ENCODE measurements around the gene IMMP2L.

IMMP2L gene

GRCh38 chr7:110762546-110763225, 799.6 kb downstream of the IMMP2L start:
- Histone ChIP-seq H3K9me3 (no peaks in the 10 kb centered on the region), H3K27ac (no peak overlapping the region), H3K36me3 (no peaks in the 10 kb centered on the region), H3K27me3 (no peaks in the 10 kb centered on the region), H3K4me1 (ENCODE audit: control insufficient read depth in 1 of 2, insufficient read depth in 1 of 2, low read depth in 1 of 2, low read length in 1 of 2) (no peaks in the 10 kb centered on the region), H3K4me3 (ENCODE audit: low read depth in 1 of 2, low read length in 1 of 2) (no peak overlapping the region)
- TF ChIP-seq CTCF (IDR thresholded peaks at IDR 0.05) = no peak

GRCh38 chr7:110760341-110760740, 802.0 kb downstream of the IMMP2L start:
- Histone ChIP-seq H3K36me3 (no peaks in the 10 kb centered on the region), H3K9me3 (no peaks in the 10 kb centered on the region), H3K27me3 (no peaks in the 10 kb centered on the region), H3K4me1 (ENCODE audit: control insufficient read depth in 1 of 2, insufficient read depth in 1 of 2, low read depth in 1 of 2, low read length in 1 of 2) (no peaks in the 10 kb centered on the region), H3K27ac (no peak overlapping the region), H3K4me3 (ENCODE audit: low read depth in 1 of 2, low read length in 1 of 2) (no peak overlapping the region)
- TF ChIP-seq CTCF (IDR thresholded peaks at IDR 0.05) = no peak

GRCh38 chr7:110759069-110759468, 803.2 kb downstream of the IMMP2L start:
- Histone ChIP-seq H3K27ac (no peak overlapping the region), H3K9me3 (no peaks in the 10 kb centered on the region), H3K4me3 (ENCODE audit: low read depth in 1 of 2, low read length in 1 of 2) (no peak overlapping the region), H3K27me3 (no peaks in the 10 kb centered on the region), H3K36me3 (no peaks in the 10 kb centered on the region), H3K4me1 (ENCODE audit: control insufficient read depth in 1 of 2, insufficient read depth in 1 of 2, low read depth in 1 of 2, low read length in 1 of 2) (no peaks in the 10 kb centered on the region)
- TF ChIP-seq CTCF (IDR thresholded peaks at IDR 0.05) = no peak

- no peaks in the 10 kb centered on the region for H3K36me3 ChIP-seq
- no peak for TF ChIP-seq CTCF (IDR thresholded peaks at IDR 0.05)
- no peak overlapping the region for H3K27ac ChIP-seq
Observed at GRCh38 chr7:110754649-110755048, 807.6 kb downstream of the IMMP2L start.

GRCh38 chr7:110750931-110751605, 811.2 kb downstream of the IMMP2L start:
- Histone ChIP-seq H3K4me3 (ENCODE audit: low read depth in 1 of 2, low read length in 1 of 2) (no peak overlapping the region), H3K36me3 (no peaks in the 10 kb centered on the region), H3K27me3 (no peaks in the 10 kb centered on the region), H3K9me3 (no peaks in the 10 kb centered on the region), H3K27ac (no peak overlapping the region), H3K4me1 (ENCODE audit: control insufficient read depth in 1 of 2, insufficient read depth in 1 of 2, low read depth in 1 of 2, low read length in 1 of 2) (no peaks in the 10 kb centered on the region)
- TF ChIP-seq CTCF (IDR thresholded peaks at IDR 0.05) = no peak

More at GRCh38 chr7:110754649-110755048, 807.6 kb downstream of the IMMP2L start:
- Histone ChIP-seq H3K27me3 (no peaks in the 10 kb centered on the region), H3K4me1 (ENCODE audit: control insufficient read depth in 1 of 2, insufficient read depth in 1 of 2, low read depth in 1 of 2, low read length in 1 of 2) (no peaks in the 10 kb centered on the region), H3K4me3 (ENCODE audit: low read depth in 1 of 2, low read length in 1 of 2) (no peak overlapping the region), H3K9me3 (no peaks in the 10 kb centered on the region)
